CD4-positive, alpha-beta T cell treated with Interleukin-10 for 1 hour (primary cell): ENCODE results near the gene MFNG.

Source experiments
- DNase-seq: peaks from one replicate; pipeline ENCODE4 v3.0.0-alpha.2; 2020

The MFNG gene

DNA sequence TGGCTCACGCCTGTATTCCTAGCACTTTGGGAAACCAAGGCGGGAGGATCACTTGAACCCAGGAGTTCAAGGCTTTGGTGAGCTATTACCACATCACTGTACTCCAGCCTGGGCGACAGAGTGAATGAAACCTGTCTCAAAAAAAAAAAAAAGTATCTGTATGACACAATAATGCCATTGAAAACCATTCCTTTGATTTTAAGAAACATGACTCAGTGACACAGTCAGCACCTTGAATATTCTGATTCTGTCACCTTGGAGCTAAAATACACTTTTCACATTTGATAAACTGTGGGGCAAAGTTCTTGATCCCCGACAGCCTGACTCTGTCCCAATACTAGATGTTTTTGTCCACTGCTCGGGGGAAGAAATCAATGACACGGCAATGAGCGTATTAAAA, 42.2 kb downstream of the MFNG start:
- DNase-seq, result no peak

DNA sequence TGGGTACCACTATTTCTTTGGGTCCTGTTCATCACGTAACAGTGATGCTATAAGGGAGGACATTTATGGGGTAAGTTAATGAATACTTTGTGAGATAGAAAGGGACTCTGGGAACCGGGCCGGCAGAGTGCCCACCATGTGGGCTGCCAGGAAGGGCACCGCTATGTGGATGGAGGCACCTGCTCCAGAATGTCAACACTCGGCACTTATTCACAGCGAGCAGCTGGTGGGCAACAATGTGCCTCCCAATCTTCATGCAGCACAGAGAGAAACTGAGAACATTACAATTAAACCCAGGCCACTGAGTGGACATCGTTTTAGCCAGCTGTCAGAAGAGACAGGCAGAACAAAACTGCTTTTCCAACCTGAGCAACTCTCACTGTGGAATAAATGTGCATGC, 43.1 kb downstream of the MFNG start:
- no peak for DNase-seq

DNA sequence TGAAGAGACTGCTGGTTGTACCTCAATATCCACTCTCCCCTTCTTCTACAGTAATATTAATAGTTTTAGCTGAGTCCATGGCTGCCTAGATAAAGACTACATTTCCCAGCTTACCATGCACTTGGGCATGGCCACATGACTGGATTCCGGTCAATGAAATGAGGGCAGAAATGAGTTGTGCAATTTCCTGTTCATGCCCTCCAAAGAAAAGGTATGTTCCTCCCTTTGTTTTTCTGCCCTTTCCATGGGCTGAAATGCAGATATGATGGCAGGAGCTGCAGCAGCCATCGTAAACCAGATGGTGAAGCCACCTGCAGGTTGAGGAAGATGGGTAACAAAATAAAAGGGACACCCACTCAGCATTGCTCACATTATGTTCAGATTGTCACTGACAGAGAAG, 43.6 kb downstream of the MFNG start:
- no peak for DNase-seq

DNA sequence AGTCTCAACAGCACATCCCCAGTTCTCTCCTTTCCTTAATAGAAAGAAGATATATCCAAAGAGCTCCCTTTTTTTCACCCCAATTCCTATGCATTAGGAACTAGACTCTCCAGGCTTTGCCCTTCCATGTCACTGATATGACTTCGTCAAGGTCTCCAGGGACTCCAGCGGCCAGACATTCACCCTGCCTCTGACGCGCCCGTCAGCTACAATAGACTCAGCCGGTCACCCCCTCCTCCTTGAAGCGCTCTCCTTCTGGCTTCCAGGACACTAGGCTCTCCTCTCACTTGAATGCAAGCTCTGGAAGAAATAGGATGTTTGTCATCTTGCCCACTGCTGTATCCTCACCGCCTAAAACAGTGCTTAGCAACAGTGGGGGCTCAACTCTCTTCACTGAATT, 44.0 kb downstream of the MFNG start:
- DNase-seq, result no peak

DNA sequence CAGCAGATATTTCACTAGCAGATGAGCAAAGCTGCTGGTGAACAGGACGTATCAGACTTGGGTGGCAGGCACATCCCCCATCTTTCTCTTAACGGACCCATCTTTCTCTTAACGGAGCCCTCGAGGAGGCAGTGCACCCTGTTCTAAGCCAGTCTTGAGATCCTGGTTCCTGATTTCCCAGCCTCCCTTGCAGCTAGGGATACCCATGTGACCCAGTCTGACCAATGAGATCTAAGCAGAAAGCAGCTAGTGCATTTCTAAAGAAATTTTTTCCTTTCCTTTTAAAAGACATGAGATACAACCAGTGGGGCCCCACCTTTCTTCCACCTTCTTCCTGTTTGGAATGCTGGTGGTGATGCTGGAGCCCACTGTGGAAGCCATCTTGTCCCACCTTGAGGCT, 45.3 kb downstream of the MFNG start:
- DNase-seq, result no peak

DNA sequence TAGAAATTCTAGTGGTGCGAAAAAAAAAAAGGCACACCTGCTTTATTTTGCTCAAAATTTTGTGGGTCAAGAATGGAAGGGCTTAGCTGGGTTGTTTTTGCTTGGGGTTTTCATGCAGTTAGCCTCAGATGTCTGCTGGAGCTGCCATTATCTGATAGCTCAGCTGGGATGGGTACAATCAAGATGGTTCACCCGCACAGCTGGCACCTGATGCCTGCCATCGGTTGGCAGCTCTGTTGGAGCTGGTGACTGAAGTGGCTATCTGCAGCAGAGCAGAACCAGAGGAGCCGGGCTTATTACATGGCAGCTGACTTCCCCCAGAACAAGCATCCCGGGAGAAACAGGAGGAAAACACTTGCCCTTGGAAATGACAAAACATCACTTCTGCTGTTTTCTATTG, 46.8 kb downstream of the MFNG start:
- no peak for DNase-seq

DNA sequence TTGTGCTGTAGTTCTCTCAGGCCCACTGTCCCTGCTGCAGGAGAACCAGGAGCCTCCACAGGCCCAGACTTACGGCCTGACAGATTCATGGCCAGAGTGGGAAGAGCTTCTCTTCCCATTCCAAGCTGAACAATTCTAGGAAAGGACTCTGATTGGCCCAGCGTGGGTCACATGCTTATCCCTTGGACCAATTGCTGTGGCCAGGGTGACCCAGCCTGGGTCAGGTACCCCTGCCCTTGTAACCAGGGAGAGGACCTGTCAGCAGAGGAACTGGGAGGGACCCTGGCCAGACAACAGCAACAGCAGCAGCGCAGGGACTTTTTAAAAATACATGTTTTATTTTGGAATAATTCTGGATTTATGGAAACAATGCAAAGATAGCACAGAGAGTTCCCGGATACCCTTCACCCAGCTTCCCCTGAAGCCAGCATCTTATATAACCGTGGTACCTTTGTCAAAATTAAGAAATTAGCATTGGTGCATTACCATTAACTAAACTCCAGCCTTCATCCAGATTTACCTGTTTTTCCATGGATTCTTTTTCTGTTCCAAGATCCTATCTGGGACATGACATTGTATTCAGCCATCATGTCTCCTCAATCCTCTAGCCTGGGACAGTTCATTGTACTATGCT, 50.1 kb downstream of the MFNG start:
- DNase-seq, result no peak

DNA sequence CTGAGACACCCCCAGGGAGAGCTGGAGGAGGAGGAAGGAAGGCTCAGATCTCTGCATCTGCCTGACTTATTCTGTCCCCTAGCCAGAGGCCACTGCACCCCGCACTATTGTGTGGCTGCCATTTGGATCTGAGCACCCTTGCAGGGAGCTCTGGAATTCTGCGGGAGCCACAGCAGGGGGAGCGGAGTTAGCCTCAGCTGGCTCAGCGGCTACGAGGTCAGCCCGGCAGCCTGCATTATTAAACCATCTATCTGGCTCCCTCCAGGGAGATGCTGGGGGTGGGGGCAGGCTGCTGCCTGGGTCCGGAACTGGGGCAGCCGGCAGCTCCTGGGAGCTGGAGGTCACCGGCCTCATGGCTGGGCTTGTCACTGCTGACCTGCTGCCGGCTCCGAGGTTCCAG, 52.4 kb downstream of the MFNG start:
- no peak for DNase-seq

DNA sequence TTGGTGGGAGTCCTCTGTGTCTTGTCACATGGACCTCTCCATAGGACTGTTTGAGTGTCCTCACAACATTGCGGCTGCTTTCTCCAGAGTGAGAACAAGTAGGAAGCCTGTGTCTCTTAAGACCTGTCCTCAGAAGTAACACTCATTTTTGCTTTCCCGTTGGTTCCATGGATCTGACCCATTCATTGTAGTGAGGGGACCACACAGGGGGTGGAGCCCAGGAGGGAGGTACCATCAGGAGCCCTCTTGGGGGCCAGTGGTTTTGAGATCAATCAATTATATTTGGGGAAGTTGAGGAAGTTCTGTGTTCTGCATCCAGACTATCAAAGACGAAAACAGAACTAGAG, 53.5 kb downstream of the MFNG start:
- DNase-seq, result no peak

DNA sequence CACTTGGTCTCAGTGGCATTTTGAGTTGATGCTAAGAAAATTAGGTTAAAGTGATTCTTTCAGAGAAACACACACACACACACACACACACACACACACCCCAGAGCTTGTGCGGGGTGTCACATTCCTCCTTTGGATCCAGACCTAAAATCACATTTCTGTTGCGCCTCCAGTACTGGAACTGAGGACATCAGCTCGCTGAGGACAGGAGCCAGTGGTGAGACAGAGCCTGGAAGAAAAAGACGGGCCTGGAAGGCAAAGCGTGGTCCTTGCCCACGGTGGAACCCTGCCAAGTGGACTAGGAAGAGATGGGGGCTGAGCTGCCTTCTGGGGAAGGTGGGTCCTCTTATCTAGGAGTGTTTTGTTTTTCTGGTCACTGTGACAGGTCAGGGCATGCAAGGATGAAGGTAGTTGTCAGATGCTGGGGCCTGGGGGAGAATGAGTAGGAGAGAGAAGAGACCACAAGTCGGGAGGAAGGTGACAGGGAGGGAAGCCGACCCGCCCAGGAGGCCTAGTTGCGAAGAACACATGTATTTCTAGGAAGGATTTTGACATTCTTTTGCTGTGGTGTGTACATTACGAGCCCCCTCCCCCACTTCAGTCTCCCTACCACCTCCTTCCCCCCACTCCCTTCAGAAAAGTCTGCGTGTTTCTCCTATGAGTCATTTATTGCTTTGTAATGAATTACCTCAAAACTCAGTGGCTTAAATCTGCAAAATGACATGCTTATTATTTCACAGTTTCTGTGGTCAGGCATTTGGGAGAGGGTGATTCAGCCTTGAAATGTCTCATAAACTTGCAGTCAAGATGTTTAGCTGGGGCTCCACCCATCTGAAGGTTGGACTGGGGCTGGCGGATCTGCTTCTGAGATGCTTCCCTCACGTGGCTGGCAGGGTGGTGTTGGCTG, 54.1 kb downstream of the MFNG start:
- no peak for DNase-seq

DNA sequence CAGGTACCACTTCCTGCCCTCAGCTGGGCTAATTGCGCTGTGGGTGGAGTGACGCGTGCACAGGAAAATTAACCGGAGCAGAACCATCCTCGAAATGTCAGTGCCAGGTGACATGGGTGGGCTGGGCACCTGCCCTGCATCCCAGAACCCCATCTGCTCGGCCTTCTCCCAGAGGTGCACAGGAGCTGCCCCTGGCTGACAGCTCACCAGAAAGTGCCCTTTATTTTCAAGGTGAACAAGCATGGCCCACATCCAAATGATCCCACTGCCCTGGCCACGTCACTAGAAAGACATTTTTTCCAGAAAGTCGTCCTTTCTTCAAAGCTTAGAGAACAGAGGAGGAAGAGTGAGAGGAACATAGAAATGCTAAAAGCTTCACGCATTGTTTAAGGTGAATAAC, 54.8 kb downstream of the MFNG start:
- no peak for DNase-seq

DNA sequence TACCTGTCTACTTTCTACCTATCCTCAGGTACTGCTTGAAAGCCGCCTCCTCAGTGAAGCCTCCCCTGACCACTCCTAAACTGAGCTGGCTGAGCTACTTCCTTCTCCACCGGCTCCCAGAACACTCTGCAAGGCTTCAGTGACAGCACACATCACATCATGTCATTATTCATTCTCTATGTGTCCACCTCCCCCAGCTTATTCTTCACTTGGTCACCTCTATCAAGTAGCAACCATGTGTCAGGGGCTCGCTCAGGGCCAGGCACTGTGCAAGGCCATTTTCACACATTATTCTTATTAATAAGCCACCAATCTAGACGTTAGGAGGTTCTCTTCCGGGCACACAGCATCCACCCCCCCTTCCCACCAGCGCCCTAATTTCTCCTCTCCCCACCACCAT, 55.2 kb downstream of the MFNG start:
- DNase-seq, result no peak

DNA sequence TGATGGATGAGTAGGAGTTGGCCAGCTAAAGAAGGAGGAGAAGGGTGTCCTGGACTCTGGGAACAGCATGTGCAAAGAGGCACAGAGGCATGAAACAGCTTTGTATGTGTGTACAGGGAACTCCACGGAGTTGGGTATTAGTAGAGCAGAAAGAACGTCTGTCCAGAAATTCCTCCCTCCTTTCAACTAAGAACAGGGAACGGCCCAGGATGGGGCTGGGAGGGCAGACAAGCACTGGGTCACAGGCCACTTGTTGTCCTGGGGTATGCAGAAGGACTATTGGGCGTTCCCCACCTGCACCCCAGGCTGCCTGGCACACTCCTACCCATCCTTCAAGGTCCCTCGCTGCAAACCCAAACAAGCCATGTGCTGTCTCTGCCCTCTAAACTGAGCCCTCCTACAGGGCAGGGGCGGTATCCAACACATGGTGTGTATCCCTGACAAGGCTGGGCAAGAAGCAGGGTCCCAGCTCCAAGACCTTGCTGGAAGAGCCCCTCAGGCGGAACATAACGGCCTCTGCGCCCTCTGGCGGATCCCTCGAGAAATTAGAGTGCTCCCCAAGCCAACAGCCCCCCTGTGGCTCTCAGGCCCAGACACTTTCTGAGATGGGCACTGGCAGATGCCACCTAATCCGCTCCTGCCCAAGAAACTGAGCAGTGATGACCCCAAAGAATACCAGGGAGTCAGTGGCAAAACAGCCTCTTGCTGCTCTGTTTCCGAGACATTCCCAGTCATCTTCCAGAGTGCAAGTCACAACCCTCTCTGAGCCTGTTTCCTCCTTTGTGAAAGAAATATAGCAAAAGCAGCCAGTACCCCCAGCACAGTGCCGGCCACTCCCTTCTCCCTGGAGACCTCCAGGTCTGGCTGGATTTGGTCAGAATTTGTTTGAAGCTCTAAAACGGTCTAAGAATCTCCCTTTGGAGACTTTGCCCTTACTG, 57.3 kb downstream of the MFNG start:
- peak; percentile 61 for DNase-seq

DNA sequence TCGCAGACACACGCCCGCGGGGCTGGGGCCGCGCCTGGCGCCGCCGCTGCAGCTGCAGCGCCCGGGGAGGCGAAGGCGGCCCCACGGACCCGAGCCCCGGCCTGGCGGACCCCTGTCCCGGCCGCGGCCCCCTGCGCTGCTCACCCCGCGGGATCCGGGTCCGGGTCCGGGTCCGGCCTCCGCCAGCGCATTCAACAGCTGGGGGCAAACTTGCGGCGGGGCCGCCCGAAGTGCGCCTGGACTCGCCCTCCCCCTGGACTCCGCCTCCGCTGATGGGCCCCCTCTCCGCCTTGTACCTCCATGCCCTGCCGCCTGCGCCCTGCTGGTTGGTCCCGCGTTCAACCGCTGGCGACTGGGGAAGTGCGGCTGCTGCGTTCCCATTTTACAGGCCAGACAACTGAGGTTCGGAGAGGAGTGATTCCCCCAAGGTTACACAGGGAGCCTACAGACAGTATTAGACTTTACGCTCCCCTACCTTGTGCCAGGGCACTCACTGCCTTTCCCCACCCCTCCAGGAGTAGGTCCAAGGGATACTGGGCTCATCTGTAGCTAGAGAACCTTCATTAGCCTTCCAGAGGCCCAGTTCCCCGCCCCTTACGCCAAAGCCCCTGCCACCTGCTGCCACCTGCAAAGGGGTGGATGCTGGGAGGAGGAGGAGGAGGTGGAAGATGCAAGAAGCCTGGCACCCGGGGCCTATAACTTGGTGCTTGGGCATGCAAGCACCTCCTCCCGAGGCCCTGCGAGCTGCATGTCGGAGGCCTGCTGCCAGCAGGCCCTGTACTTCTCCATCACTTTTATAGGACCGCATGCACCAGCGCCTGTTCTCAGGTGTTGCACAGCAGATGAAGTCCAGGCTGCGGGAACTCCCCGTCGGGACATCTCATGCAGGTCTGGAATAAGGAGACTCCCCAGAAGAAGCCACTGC, 58.2 kb downstream of the MFNG start:
- no peak for DNase-seq

DNA sequence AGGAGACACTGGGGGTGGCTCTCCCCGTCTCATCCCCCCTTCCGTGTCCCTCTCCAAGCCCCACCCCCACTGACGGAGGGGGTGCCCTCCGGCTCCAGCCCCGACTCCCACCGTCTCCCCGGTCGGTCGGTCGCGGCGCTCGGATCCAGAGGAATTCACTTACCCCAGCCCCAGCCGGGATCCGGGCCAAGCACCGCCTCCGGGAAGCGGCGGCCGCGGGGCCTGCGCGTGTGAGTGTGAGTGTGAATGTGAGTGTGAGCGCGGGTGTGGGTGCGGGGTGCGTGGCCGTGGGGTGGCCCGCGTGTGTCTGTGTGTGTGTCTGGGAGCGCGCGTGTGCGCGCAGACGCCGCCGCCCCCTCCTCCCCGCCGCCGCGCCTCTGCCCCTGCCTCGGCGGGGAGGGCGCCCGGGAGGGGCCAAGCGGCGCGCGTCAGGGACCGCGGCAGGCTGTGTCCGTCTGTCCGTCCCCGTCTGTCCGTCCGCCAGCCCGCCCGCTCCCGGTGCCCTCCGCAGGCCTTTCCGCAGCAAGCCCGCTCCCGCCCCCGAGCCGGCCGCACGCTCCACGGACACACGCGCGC, 59.0 kb downstream of the MFNG start, which contains the start of gene ELFN2:
Gene ELFN2, minus strand, starts transcription at position 345 of the 576 bp plus-strand sequence. CDS start 51,945 bp downstream, outside the sequence.
- peak; percentile 9 for DNase-seq

DNA sequence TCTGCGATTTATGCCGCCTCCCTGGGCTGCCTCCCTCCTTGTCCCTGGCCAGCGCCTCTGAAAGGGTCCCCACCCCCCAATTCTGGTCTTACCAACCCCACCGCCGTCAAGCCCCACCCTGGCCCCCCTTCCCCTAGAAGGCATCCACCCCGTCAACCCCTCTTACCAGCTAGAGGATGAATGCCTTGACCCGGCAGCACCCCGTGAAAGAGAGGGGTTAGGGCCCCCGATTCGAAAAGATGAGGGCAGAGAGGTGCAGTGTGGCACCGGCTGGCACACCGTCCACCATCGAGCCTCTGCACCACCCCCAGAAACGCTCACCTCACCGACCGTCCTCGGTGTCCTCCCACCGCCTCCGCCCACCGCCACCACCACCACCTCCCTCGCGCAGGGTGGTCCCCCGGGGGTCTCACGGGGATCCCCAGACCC, 59.5 kb downstream of the MFNG start:
- no peak for DNase-seq

DNA sequence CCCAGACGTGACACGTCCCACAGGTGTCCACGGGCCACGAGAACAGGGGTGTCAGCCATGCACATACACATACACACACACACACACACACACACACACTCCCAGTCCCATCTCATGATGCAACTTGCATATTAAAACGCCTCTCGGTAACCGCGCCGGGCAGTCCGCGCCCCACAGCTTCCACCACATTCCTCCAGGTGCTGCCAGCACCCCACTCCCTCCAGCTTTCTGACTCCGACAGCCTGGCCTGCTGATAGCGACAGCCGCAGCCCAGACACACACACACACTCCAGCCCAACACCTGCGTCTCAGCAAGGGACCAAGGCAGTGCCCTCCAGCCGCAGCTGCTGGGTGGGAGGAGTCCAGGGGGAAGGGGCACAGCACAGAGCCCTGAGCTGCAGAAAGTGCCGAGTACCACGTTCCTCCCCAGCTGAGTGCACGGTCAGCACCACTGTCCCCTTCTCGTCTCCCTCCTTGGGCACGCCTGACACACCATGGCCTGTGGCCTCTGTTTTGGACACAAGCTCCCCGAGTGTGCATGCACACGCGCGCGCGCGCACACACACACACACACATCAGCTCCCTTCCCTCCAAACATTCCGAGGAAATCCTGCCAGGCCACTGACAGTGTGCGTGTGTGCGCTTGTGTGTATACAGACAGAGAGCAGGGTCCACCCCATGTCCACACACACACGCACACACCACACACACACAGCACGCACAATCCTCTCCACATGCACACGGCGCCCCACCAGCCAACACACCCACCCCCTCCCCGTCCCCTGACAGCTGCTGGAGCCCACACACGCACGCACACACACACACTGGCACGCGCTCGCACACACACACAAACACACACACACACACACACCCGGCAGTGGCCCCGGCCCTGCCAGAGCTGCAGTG, 60.1 kb downstream of the MFNG start:
- peak; percentile 7 for DNase-seq

DNA sequence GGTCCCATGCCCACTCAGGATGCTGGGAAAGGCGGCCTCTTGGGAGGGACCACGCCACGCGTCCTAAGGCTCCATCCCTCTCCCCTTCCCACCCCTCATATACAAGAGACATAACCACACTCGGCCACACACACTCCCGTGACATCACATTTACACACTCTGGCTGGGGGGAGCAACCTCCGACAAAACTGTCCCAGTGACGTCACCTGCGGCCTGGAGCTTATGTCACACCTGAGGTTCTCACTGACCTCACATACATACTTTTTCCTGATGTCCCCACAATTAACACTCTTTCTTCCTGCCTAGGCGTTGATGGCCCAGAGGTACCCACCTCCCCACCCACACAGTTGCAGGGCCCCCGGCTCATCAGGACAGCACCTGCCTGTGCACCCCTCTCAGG, 60.8 kb downstream of the MFNG start:
- no peak for DNase-seq

DNA sequence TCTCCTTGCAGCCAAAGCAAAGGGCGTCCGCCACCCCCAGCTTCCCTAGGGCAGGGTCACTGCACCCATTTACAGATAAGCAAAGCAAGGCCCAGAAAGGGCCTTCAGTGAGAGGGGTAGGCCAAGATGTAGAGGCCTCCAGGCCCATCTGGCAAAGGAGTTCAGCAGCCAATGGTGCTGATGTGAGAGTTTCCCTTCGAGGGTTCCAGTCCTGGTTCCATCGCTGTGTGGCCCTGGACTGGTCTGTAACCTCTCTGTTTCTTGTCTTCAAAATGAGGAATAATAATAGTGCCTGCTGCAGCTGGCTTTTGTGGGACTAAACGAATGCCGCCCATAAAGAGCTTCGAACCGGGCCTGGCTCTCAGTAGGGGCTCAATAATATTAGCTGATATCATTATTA, 62.9 kb downstream of the MFNG start:
- no peak for DNase-seq

DNA sequence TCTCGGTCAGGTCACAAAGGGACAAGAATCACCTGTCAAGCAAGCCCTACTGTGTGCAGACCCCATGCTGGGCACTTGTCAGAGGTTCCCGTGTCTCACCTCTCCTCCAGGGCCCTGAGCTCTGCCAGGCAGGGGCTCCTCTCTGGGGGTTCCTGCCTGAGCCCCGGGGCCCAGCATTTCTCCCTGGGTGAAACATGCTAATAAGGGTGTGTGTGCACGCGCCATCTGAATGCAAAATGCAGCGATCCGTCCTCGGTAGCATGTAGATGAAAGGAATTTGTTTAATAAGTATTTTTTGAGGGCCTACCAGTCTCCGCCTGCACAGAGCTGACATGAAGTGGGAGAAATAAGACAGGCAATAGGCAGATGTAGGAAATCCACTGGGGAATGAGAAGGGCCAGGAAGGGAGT, 64.7 kb downstream of the MFNG start:
- no peak for DNase-seq
